GM12878 (cell line): Measurements from ENCODE around the gene NMT1. TPM values are rescaled to one million over a fixed set of nuclear protein-coding genes. Genes with fewer than 3 reads are reported as not detected.

Source experiments
- ATF7 ChIP-seq: fragments of 450-650 bp; IDR thresholded peaks from 2 replicates; pipeline ENCODE4 v1.6.1; 2016; ENCODE audit warnings: low read depth, mild to moderate bottlenecking
- HDGF ChIP-seq: fragments of 450-650 bp; IDR thresholded peaks from 2 replicates; pipeline ENCODE4 v1.6.1; 2016; ENCODE audit warnings: antibody characterized with exemption
- JUNB ChIP-seq: IDR thresholded peaks from 2 replicates; pipeline ENCODE4 v1.6.1; 2016; ENCODE audit warnings: antibody characterized with exemption, mild to moderate bottlenecking
- MEF2A ChIP-seq: IDR thresholded peaks from 2 replicates; pipeline ENCODE4 v1.6.1; 2011; ENCODE audit warnings: low read depth, mild to moderate bottlenecking, low read length, moderate library complexity; ENCODE audit not compliant: insufficient read depth
- NFXL1 ChIP-seq: fragments of 450-650 bp; IDR thresholded peaks from 2 replicates; pipeline ENCODE4 v1.6.1; 2017; ENCODE audit warnings: antibody characterized with exemption, mild to moderate bottlenecking, borderline replicate concordance
- RUNX3 ChIP-seq: IDR thresholded peaks from 2 replicates; pipeline ENCODE4 v1.6.1; 2012; ENCODE audit warnings: low read length, inconsistent platforms
- TARDBP ChIP-seq: IDR thresholded peaks from 2 replicates; pipeline ENCODE4 v1.6.1; 2016; ENCODE audit warnings: borderline replicate concordance
- ZNF24 ChIP-seq: fragments of 450-650 bp; IDR thresholded peaks from 2 replicates; pipeline ENCODE4 v1.6.1; 2017; ENCODE audit warnings: antibody characterized with exemption, mild to moderate bottlenecking
- ZNF622 ChIP-seq: fragments of 450-650 bp; IDR thresholded peaks from 2 replicates; pipeline ENCODE4 v1.6.1; 2017; ENCODE audit warnings: mild to moderate bottlenecking, inconsistent platforms
- ZNF687 ChIP-seq: fragments of 450-650 bp; IDR thresholded peaks from 2 replicates; pipeline ENCODE4 v1.6.1; 2017; ENCODE audit warnings: mild to moderate bottlenecking, moderate library complexity
- polyA plus RNA-seq, 11 experiments: library from polyadenylated mRNA; depleted of rRNA in 4 of 11; unstranded in 6 of 11; stranded (reverse) in 5 of 11; fragments of >200 nt; fragmentation: Nextera tagmentation in 4 of 11; fragmentation: Illumina TruSeq in 1 of 11; extraction: Ambion mirVana in 4 of 11; extraction: Trizol in 1 of 11; gene quantifications; 1 replicate in 1 of 11; 2 replicates in 10 of 11; pipeline versions ENCODE4 v1.2.1 to v1.2.3, GENCODE V29; 2011 to 2016; ENCODE audit warnings: inconsistent platforms in 2 of 11, missing spikeins in 2 of 11, low read depth in 1 of 11
- total RNA-seq, 4 experiments: library from RNA; depleted of rRNA in 3 of 4; stranded (reverse); fragments of >200 nt in 3 of 4; fragmentation: Illumina TruSeq in 1 of 4; extraction: Trizol in 1 of 4; gene quantifications; 2 replicates each; pipeline versions ENCODE4 v1.2.1 to v1.2.3, GENCODE V29; 2013 to 2021
- TF ChIP-seq, protein P1 (sequence below): IDR thresholded peaks from 2 replicates; pipeline ENCODE4 v1.6.1; 2012; ENCODE audit warnings: improper control_type of control experiment, low read depth, low read length; ENCODE audit not compliant: insufficient replicate concordance

Gene NMT1
- total and polyA plus RNA-seq, 10 of the 15 experiments (the other 5 are each of a cell fraction or from before 2014, with no cell fraction given): 96.7 to 395 (median 222) TPM

DNA sequence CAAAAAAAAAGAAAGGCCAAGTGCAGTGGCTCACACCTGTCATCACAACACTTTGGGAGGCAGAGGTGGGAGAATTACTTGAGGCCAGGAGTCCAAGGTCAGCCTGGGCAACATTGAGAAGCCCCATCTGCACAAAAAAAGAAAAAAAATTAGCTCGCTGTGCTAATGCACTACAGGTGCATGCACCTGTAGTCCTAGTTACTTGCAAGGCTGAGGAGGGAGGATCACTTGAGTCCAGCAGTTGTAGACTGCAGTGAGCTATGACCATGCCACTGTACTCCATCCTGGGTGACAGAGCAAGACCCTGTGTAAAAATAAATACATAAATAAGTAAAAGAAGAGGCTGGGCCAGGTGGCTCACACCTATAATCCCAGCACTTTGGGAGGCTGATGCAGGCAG lies 49.4 kb upstream of the NMT1 start (continued):
- TF ChIP-seq, protein P1, sequence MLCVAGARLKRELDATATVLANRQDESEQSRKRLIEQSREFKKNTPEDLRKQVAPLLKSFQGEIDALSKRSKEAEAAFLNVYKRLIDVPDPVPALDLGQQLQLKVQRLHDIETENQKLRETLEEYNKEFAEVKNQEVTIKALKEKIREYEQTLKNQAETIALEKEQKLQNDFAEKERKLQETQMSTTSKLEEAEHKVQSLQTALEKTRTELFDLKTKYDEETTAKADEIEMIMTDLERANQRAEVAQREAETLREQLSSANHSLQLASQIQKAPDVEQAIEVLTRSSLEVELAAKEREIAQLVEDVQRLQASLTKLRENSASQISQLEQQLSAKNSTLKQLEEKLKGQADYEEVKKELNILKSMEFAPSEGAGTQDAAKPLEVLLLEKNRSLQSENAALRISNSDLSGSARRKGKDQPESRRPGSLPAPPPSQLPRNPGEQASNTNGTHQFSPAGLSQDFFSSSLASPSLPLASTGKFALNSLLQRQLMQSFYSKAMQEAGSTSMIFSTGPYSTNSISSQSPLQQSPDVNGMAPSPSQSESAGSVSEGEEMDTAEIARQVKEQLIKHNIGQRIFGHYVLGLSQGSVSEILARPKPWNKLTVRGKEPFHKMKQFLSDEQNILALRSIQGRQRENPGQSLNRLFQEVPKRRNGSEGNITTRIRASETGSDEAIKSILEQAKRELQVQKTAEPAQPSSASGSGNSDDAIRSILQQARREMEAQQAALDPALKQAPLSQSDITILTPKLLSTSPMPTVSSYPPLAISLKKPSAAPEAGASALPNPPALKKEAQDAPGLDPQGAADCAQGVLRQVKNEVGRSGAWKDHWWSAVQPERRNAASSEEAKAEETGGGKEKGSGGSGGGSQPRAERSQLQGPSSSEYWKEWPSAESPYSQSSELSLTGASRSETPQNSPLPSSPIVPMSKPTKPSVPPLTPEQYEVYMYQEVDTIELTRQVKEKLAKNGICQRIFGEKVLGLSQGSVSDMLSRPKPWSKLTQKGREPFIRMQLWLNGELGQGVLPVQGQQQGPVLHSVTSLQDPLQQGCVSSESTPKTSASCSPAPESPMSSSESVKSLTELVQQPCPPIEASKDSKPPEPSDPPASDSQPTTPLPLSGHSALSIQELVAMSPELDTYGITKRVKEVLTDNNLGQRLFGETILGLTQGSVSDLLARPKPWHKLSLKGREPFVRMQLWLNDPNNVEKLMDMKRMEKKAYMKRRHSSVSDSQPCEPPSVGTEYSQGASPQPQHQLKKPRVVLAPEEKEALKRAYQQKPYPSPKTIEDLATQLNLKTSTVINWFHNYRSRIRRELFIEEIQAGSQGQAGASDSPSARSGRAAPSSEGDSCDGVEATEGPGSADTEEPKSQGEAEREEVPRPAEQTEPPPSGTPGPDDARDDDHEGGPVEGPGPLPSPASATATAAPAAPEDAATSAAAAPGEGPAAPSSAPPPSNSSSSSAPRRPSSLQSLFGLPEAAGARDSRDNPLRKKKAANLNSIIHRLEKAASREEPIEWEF: no peak
- TF ChIP-seq JUNB (no peak), ZNF622 (no peak), HDGF (no peak), ATF7 (no peak), TARDBP (no peak), RUNX3 (no peak), NFXL1 (no peak), ZNF24 (no peak), MEF2A (no peak), ZNF687 (no peak)
